Tibial nerve (tissue), 3 donors: ENCODE data around the gene HNF1B.

Source experiments
- POLR2A ChIP-seq, 2 donors: fragments of 450-650 bp; IDR thresholded peaks; one replicate each; pipeline ENCODE4 v1.6.1; 2017; ENCODE audit warnings: antibody characterized with exemption in 2 of 2, mild to moderate bottlenecking in 2 of 2, moderate library complexity in 2 of 2
- TF ChIP-seq, protein P1 (sequence below), 5 experiments: fragments of 200-600 bp in 3 of 5; fragments of 450-650 bp in 2 of 5; sonication (generic) in 3 of 5; IDR thresholded peaks; one replicate each; pipeline ENCODE4 v1.5.1; 2016 to 2019; ENCODE audit warnings: antibody characterized with exemption in 5 of 5, mild to moderate bottlenecking in 3 of 5, moderate library complexity in 2 of 5

DNA sequence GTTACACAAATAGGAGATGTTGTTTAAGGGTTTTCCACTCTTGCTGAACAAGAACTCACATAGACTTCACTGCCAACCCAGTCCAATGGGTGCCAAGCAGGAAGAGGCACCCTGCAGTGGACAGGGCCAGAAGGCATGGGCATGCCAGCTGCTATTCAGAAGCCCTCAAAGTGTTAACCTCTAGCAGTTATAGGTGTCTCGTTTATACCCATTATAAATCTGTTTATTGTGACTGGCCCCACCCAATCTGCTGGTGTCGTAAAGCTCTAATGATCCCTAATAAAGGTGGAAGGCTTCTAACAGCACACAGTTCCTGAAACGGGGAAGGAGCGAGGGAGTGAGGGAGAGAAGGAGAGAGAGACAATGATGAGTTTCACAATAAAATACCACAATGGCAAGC lies 23.9 kb downstream of the HNF1B start:
- TF ChIP-seq POLR2A (IDR thresholded peaks at IDR 0.05) = no peak
- TF ChIP-seq, protein P1, sequence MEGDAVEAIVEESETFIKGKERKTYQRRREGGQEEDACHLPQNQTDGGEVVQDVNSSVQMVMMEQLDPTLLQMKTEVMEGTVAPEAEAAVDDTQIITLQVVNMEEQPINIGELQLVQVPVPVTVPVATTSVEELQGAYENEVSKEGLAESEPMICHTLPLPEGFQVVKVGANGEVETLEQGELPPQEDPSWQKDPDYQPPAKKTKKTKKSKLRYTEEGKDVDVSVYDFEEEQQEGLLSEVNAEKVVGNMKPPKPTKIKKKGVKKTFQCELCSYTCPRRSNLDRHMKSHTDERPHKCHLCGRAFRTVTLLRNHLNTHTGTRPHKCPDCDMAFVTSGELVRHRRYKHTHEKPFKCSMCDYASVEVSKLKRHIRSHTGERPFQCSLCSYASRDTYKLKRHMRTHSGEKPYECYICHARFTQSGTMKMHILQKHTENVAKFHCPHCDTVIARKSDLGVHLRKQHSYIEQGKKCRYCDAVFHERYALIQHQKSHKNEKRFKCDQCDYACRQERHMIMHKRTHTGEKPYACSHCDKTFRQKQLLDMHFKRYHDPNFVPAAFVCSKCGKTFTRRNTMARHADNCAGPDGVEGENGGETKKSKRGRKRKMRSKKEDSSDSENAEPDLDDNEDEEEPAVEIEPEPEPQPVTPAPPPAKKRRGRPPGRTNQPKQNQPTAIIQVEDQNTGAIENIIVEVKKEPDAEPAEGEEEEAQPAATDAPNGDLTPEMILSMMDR (IDR thresholded peaks at IDR 0.05) = no peak
